SU-DHL-6 (cell line): Measurements from ENCODE around the gene CCPG1.

ENCODE experiments used
- H2AFZ ChIP-seq: fragments of 200-600 bp; sonication (generic); 2 replicates; pipeline ENCODE4 v1.6.1; 2014; ENCODE audit warnings: low read depth, mild to moderate bottlenecking, moderate library complexity, mixed read lengths, antibody characterized with exemption, low read length; ENCODE audit not compliant: severe bottlenecking
- H3F3A ChIP-seq: fragments of 200-600 bp; shearing (Covaris generic); 2 replicates; pipeline ENCODE4 v1.6.0; 2016; ENCODE audit warnings: antibody characterized with exemption, mild to moderate bottlenecking; ENCODE audit not compliant: insufficient read depth
- H3K27ac ChIP-seq: fragments of 200-600 bp; sonication (generic); 2 replicates; pipeline ENCODE4 v1.5.1; 2016; ENCODE audit warnings: low read depth, mild to moderate bottlenecking, low read length, moderate library complexity, mixed read lengths
- H3K27me3 ChIP-seq: fragments of 200-600 bp; sonication (generic), shearing (Covaris generic); 2 replicates; pipeline ENCODE4 v1.6.0; 2014; ENCODE audit warnings: mild to moderate bottlenecking, low read length
- H3K36me3 ChIP-seq: fragments of 200-600 bp; sonication (generic); 2 replicates; pipeline ENCODE4 v1.6.1; 2014; ENCODE audit warnings: mild to moderate bottlenecking, low read length, mixed read lengths
- H3K4me2 ChIP-seq: fragments of 300-600, 200-600 bp; shearing (Covaris generic), sonication (generic); 2 replicates; pipeline ENCODE4 v1.6.0; 2014; ENCODE audit warnings: low read length, low read depth, mild to moderate bottlenecking; ENCODE audit not compliant: poor library complexity, severe bottlenecking
- H3K4me3 ChIP-seq: fragments of 200-600 bp; sonication (generic); 2 replicates; pipeline ENCODE4 v1.5.1; 2014; ENCODE audit warnings: antibody characterized with exemption, low read length, mild to moderate bottlenecking, mixed read lengths; ENCODE audit not compliant: insufficient read depth, poor library complexity, severe bottlenecking
- H3K79me2 ChIP-seq: fragments of 200-600 bp; sonication (generic); 2 replicates; pipeline ENCODE4 v1.6.1; 2014; ENCODE audit warnings: mild to moderate bottlenecking, low read length, moderate library complexity; ENCODE audit not compliant: insufficient read depth
- H3K9ac ChIP-seq: fragments of 200-600 bp; sonication (generic); 2 replicates; pipeline ENCODE4 v1.7.0; 2014; ENCODE audit warnings: mild to moderate bottlenecking, low read length
- H3K9me2 ChIP-seq: fragments of 200-600 bp; sonication (generic); replicated peaks from 2 replicates; pipeline ENCODE4 v1.6.1; 2014; ENCODE audit warnings: low read length; ENCODE audit not compliant: insufficient read depth
- H3K9me3 ChIP-seq: fragments of 200-600 bp; sonication (generic); 2 replicates; pipeline ENCODE4 v1.6.1; 2014; ENCODE audit warnings: low read length, mixed read lengths; ENCODE audit not compliant: insufficient read depth
- H4K20me1 ChIP-seq: fragments of 200-600 bp; sonication (generic); 2 replicates; pipeline ENCODE4 v1.6.1; 2014; ENCODE audit warnings: low read depth, mild to moderate bottlenecking, antibody characterized with exemption, low read length, moderate library complexity, mixed read lengths
- CTCF ChIP-seq: fragments of 200-600 bp; sonication (generic); IDR thresholded peaks from one replicate; pipeline ENCODE4 v1.5.1; 2017; ENCODE audit warnings: antibody characterized with exemption, mild to moderate bottlenecking, low read length, moderate library complexity; ENCODE audit not compliant: insufficient read depth, poor library complexity, severe bottlenecking
- EZH2phosphoT487 ChIP-seq: fragments of 200-600 bp; sonication (generic), shearing (Covaris generic); conservative IDR thresholded peaks from 2 replicates; pipeline ENCODE4 v1.6.1; 2018; ENCODE audit warnings: mild to moderate bottlenecking, antibody characterized with exemption, low read length, moderate library complexity, mixed read lengths

CCPG1 gene

GRCh38 chr15:55360256-55360655 is 47.9 kb downstream of the CCPG1 start:
- Histone ChIP-seq H2AFZ (no peak overlapping the region), H4K20me1 (no peaks in the 10 kb centered on the region), H3K9me2 (no peaks in the 10 kb centered on the region), H3F3A (no peaks in the 10 kb centered on the region), H3K4me3 (no peak overlapping the region), H3K4me2 (no peak overlapping the region), H3K27ac (no peak overlapping the region), H3K9me3 (no peaks in the 10 kb centered on the region), H3K27me3 (no peaks in the 10 kb centered on the region), H3K36me3 (0 out of 2 replicates have a peak, but pooled peaks cover 15% of the 10 kb centered on the region), H3K79me2 (no peaks in the 10 kb centered on the region), H3K9ac (no peak overlapping the region)
- TF ChIP-seq CTCF = no peak
- no peak for TF ChIP-seq EZH2phosphoT487

- Histone ChIP-seq H3K4me3 (no peak overlapping the region), H3K4me2 (no peak overlapping the region), H3K27ac (no peak overlapping the region), H3K9me2 (no peaks in the 10 kb centered on the region), H3K9ac (no peak overlapping the region), H3K9me3 (no peaks in the 10 kb centered on the region), H3K79me2 (no peaks in the 10 kb centered on the region), H3K36me3 (peaks cover 21% of the 10 kb centered on the region; the same call in 1 of the 2 replicates), H3K27me3 (no peaks in the 10 kb centered on the region), H4K20me1 (no peaks in the 10 kb centered on the region), H2AFZ (no peak overlapping the region), H3F3A (no peaks in the 10 kb centered on the region)
- TF ChIP-seq EZH2phosphoT487 (no peak), CTCF (no peak)
Measured at GRCh38 chr15:55358471-55358870, 49.7 kb downstream of the CCPG1 start.

GRCh38 chr15:55357774-55358173 is 50.4 kb downstream of the CCPG1 start:
- Histone ChIP-seq H3K9ac (no peak overlapping the region), H4K20me1 (no peaks in the 10 kb centered on the region), H3K27ac (no peak overlapping the region), H3K79me2 (no peaks in the 10 kb centered on the region), H3K27me3 (no peaks in the 10 kb centered on the region), H3F3A (no peaks in the 10 kb centered on the region), H3K9me2 (no peaks in the 10 kb centered on the region), H3K4me2 (no peak overlapping the region), H2AFZ (no peak overlapping the region), H3K4me3 (no peak overlapping the region), H3K9me3 (no peaks in the 10 kb centered on the region), H3K36me3 (peaks cover 22% of the 10 kb centered on the region; the same call in 1 of the 2 replicates)
- TF ChIP-seq CTCF (no peak), EZH2phosphoT487 (no peak)

GRCh38 chr15:55356985-55357585 is 51.1 kb downstream of the CCPG1 start:
- no peak overlapping the region for H3K4me3 ChIP-seq
- TF ChIP-seq CTCF (no peak), EZH2phosphoT487 (no peak)
- H3K9me2 ChIP-seq = no peaks in the 10 kb centered on the region
- H2AFZ ChIP-seq = no peak overlapping the region
- no peaks in the 10 kb centered on the region for H3K27me3 ChIP-seq
- H3F3A ChIP-seq = no peaks in the 10 kb centered on the region
- no peaks in the 10 kb centered on the region for H3K79me2 ChIP-seq
- no peak overlapping the region for H3K4me2 ChIP-seq
- H3K9ac ChIP-seq = no peak overlapping the region
- H3K36me3 ChIP-seq = peaks cover 23% of the 10 kb centered on the region; the same call in 1 of the 2 replicates
- no peak overlapping the region for H3K27ac ChIP-seq
- H3K9me3 ChIP-seq = no peaks in the 10 kb centered on the region
- no peaks in the 10 kb centered on the region for H4K20me1 ChIP-seq
